Upper lobe of left lung (tissue), 6 donors: ENCODE results near the gene ST7. TPM values are rescaled to one million over a fixed set of nuclear protein-coding genes. Genes with fewer than 3 reads are reported as not detected.

Experiments
- ATAC-seq, 2 donors: fragments of 200-7000 bp; cut with Tn5 transposase; one replicate each; pipeline ENCODE4 v1.9.1; 2022; ENCODE audit warnings: mild to moderate bottlenecking in 2 of 2, moderate library complexity in 2 of 2; ENCODE audit not compliant: low FRiP score in 2 of 2
- DNase-seq, 2 donors: peaks; one replicate each; pipeline ENCODE4 v3.0.0-alpha.2; 2019 to 2020
- H3K27ac ChIP-seq, 4 donors: fragments of 200-600 bp; sonication (generic); one replicate each; pipeline ENCODE4 v1.5.1; 2016 to 2019
- H3K27me3 ChIP-seq, 4 donors: fragments of 200-600 bp; sonication (generic); one replicate each; pipeline ENCODE4 v1.5.1; 2017 to 2019
- H3K36me3 ChIP-seq, 4 donors: fragments of 200-600 bp; sonication (generic); one replicate each; pipeline ENCODE4 v1.5.1; 2016 to 2019
- H3K4me1 ChIP-seq, 4 donors: fragments of 200-600 bp; sonication (generic); one replicate each; pipeline ENCODE4 v1.5.1; 2018 to 2019
- H3K4me3 ChIP-seq, 4 donors: fragments of 200-600 bp; sonication (generic); one replicate each; pipeline ENCODE4 v1.5.1; 2017 to 2019; ENCODE audit warnings: mild to moderate bottlenecking in 2 of 4, moderate library complexity in 1 of 4
- H3K9me3 ChIP-seq, 4 donors: fragments of 200-600 bp; sonication (generic); one replicate each; pipeline ENCODE4 v1.5.1; 2018 to 2019
- CTCF ChIP-seq, 6 experiments: fragments of 450-650 bp in 4 of 6; fragments of 200-600 bp in 2 of 6; sonication (generic) in 2 of 6; IDR thresholded peaks; one replicate each; pipeline ENCODE4 v1.5.1; 2016 to 2019; ENCODE audit warnings: antibody characterized with exemption in 6 of 6
- EP300 ChIP-seq, 4 donors: sonication (generic); formaldehyde crosslinking; IDR thresholded peaks; one replicate each; pipeline ENCODE4 v1.5.1; 2017; ENCODE audit warnings: antibody characterized with exemption in 4 of 4, control low read depth in 2 of 4
- POLR2A ChIP-seq, 4 donors: fragments of 450-650 bp; IDR thresholded peaks; one replicate each; pipeline ENCODE4 v1.5.1; 2016 to 2017; ENCODE audit warnings: antibody characterized with exemption in 4 of 4, mild to moderate bottlenecking in 2 of 4
- POLR2AphosphoS5 ChIP-seq, 2 donors: sonication (generic); formaldehyde crosslinking; IDR thresholded peaks; one replicate each; pipeline ENCODE4 v1.5.1; 2017; ENCODE audit warnings: antibody characterized with exemption in 2 of 2
- WGBS, 2 donors: methylation state at CpG; one replicate each; pipeline ENCODE4 v1.1.5; 2017 to 2018; 5-methylcytosine and 5-hydroxymethylcytosine counted together
- total RNA-seq, 6 donors: library from RNA; depleted of rRNA in 4 of 6; stranded (reverse); fragments of >200 nt in 4 of 6; gene quantifications; one replicate each; pipeline versions ENCODE4 v1.1.0 to v1.2.1, GENCODE V29; 2016 to 2021
- donor health status: DM: no; HTN: no; CAD: no; lungs with moderate emphysema.
- donor health status: DM: no; HTN: yes; CAD: no; lungs with severe emphysema.

The ST7 gene
- total RNA-seq, 6 donors from 2014 or later: 36.0 to 135 (median 73.4) TPM

- Histone ChIP-seq H3K9me3 (no peaks in the 10 kb centered on the region), H3K27ac (no peak overlapping the region), H3K27me3 (no peaks in the 10 kb centered on the region), H3K36me3 (no peaks in the 10 kb centered on the region), H3K4me3 (no peak overlapping the region), H3K4me1 (peaks cover 0 to 26% (median 3%) of the 10 kb centered on the region in 4 donors)
- DNase-seq (no peak), ATAC-seq (no peak)
- WGBS, 2 donors: 80 to 83% methylated on average over 3 of the region's 3 CpGs
- TF ChIP-seq CTCF (IDR thresholded peaks at IDR 0.05): no peak
- no peak for TF ChIP-seq EP300 (IDR thresholded peaks at IDR 0.05)
- no peak for TF ChIP-seq POLR2A (IDR thresholded peaks at IDR 0.05)
- no peak for TF ChIP-seq POLR2AphosphoS5 (IDR thresholded peaks at IDR 0.05)
Measured at GRCh38 chr7:117008118-117008885, 55.0 kb downstream of the ST7 start.

GRCh38 chr7:117008886-117009531 lies 55.7 kb downstream of the ST7 start:
- Histone ChIP-seq H3K36me3 (no peaks in the 10 kb centered on the region), H3K27ac (no peak overlapping the region), H3K4me3 (no peak overlapping the region), H3K27me3 (no peaks in the 10 kb centered on the region), H3K4me1 (peaks cover 1 to 26% (median 5%) of the 10 kb centered on the region in 4 donors), H3K9me3 (no peaks in the 10 kb centered on the region)
- DNase-seq (no peak), ATAC-seq (no peak)
- WGBS, 2 donors: 85 to 87% methylated on average over 2 of the region's 2 CpGs
- TF ChIP-seq POLR2A (IDR thresholded peaks at IDR 0.05): no peak
- TF ChIP-seq EP300 (IDR thresholded peaks at IDR 0.05): no peak
- TF ChIP-seq POLR2AphosphoS5 (IDR thresholded peaks at IDR 0.05): no peak
- no peak for TF ChIP-seq CTCF (IDR thresholded peaks at IDR 0.05)

GRCh38 chr7:117009705-117010361 lies 56.5 kb downstream of the ST7 start:
- TF ChIP-seq CTCF (IDR thresholded peaks at IDR 0.05) (no peak), EP300 (IDR thresholded peaks at IDR 0.05) (no peak), POLR2A (IDR thresholded peaks at IDR 0.05) (no peak), POLR2AphosphoS5 (IDR thresholded peaks at IDR 0.05) (no peak)
- peaks cover 8 to 26% (median 10%) of the 10 kb centered on the region in 4 donors for H3K4me1 ChIP-seq
- no peak overlapping the region for H3K4me3 ChIP-seq
- H3K27me3 ChIP-seq: no peaks in the 10 kb centered on the region
- ATAC-seq (no peak), DNase-seq (no peak)
- WGBS, 2 donors: 75 to 86% methylated on average over 3 of the region's 3 CpGs
- H3K9me3 ChIP-seq: no peaks in the 10 kb centered on the region
- no peak overlapping the region for H3K27ac ChIP-seq
- no peaks in the 10 kb centered on the region for H3K36me3 ChIP-seq

- DNase-seq: no peak
Measured at GRCh38 chr7:117010375-117011133, 57.3 kb downstream of the ST7 start.

More at GRCh38 chr7:117010375-117011133, 57.3 kb downstream of the ST7 start:
- TF ChIP-seq EP300 (IDR thresholded peaks at IDR 0.05) (no peak), POLR2AphosphoS5 (IDR thresholded peaks at IDR 0.05) (no peak), CTCF (IDR thresholded peaks at IDR 0.05) (no peak), POLR2A (IDR thresholded peaks at IDR 0.05) (no peak)
- 88 to 89% methylated on average over 6 of the region's 6 CpGs for WGBS, 2 donors
- no peaks in the 10 kb centered on the region for H3K27me3 ChIP-seq
- ATAC-seq: no peak
- H3K4me3 ChIP-seq: no peak overlapping the region
- H3K27ac ChIP-seq: no peak overlapping the region
- H3K9me3 ChIP-seq: no peaks in the 10 kb centered on the region
- peaks cover 8 to 26% (median 12%) of the 10 kb centered on the region in 4 donors for H3K4me1 ChIP-seq
- no peaks in the 10 kb centered on the region for H3K36me3 ChIP-seq
